Measurements from ENCODE around the gene ZBED3.
A peak's percentile ranks its signal among the peaks of the same experiment; 100 is the strongest.

The ZBED3 gene

DNA sequence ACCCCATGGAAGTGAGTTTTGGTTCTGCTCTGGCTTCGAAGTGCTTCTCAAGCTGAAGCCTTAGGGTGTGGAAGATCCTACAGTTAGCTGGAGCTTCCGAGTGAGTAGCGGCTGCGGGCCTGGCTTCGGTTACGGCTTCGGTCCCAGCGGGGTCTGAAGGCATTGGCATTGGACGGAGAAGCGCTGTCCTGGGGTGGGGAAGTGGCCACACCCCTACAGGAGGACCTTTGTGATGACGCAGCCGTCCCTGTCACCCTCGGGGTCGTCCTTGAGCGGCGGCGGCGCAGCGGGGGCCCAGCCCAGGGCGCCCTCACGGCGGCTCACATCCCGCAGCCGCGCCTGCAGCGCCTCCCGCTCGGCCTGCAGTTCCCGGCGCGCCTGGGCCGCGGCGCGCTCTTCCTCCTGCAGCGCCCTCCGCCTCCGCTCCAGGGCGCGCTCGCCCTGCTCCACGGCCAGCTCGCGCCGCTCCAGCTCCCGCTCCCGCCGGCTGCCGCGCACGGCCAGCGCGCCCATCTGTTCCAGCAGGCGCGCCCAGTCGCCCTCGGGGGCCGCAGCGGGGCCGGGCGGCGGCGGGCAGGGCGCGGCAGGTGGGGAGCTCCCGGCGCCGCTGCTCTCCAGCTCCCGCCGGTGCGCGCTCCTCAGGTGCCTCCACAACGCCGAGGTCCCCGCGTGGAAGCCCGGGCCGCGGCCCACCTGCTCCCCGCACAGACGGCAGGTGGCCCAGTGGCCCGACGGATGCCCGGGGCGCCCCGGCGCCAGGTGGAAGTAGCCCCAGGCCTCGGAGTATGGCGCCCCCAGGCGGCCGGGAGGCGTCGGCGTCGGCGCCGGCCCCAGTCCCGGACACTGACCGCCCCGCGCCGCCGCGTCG, 9.9 kb downstream of the ZBED3 start:
- DNase-seq: peak; percentile 23

DNA sequence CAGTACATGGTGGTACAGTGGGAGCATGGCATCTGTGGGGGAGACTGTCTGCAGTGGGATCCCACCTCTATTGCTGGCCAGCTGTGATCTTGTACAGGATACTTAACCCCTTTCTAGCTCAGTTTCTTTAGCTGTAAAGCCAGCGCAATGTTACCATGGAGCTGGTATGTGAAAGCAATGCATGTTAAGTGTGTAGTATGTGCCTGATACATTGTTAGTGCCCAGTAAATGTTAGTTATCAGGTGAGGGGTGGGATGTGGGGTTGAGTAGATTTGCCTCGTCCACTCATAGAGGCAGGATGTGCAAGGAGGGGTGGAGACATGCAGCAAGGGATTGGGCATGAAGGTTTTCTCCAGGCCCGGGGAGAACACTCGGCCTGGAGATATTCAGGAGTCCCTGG, 12.3 kb downstream of the ZBED3 start:
- no peak for DNase-seq

DNA sequence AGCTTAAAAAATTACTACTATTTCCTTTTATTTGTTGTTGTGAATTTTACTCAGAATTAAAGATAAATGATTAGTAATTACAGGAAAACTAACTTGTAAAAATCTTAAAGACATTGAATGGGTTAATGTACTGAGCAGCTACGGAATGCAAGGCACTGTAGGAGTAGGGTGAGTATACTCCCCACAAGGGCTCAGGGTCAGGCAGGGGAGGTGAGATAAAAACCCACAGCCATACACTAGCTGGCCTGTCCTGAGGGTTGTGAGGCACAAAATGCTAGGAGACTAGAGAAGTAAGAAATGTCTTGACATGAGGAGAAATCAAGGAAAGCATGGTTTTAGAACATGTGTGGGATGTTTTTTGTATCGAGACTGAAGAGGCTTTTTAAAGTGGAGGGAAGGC, 13.4 kb downstream of the ZBED3 start:
- DNase-seq: no peak

DNA sequence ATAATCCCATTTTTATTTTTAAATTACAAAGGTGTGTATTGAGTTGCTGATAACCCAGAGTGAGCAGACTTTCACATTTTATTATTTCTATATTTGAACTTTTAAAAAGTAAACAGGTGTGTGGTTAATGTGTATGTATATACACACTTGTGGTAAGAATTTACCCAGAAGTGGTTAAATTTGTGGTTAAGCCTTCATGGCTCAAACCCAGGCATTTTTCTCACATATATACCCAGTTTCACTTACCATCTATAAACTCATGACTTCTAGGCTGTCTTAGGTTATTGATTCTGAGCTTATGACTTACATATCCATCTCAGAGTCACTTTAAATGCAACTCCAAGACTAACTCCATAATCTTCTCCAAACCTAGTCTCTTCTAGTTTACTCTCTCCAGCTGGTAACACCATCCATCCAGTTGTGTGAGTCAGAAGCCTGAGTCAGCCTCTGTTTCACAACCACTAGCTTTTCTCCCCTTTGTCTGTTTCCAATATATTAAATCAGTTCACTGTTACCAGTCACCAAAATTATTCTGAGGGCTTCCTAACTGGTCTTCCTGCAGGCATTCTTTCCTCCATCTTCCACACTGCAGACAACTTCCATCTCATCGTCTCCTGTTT, 20.2 kb downstream of the ZBED3 start:
- no peak for DNase-seq

DNA sequence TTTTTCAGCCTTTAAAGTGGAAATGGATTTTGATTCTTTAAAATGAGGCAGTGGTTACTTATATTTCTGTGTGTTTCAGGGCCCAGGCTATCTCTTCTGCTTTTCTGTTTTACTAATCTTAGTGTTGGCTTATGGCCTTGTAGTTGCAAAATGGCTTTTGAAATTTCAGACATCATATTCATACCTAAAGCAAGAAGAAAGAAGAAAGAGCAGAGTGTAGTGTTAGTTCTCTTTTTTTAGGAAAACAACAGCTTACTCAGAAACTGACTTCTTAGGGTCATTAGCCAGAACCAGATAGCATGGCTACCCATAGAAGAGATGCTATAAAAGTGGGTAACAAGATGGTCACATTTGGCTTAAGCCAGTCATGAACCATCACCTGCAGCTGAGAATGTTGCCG, 20.9 kb downstream of the ZBED3 start:
- no peak for DNase-seq

DNA sequence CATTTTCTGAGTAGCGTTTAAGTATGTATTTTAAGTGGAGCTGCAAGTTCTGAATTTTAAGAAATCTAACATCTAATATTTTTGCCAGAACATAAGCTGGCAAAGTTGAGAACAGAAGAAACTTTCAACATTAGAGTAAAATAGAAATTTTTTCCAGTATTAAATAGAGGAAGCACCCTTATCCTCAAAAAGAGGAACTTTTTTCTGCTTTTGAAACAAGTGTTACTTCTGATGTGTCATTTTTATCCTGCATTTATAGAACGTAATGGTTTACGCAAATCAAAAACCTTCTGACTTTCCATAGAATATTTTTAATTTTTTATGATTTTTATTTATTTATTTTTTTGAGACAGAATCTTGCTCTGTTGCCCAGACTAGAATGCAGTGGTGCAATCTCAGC, 21.8 kb downstream of the ZBED3 start:
- DNase-seq: no peak

DNA sequence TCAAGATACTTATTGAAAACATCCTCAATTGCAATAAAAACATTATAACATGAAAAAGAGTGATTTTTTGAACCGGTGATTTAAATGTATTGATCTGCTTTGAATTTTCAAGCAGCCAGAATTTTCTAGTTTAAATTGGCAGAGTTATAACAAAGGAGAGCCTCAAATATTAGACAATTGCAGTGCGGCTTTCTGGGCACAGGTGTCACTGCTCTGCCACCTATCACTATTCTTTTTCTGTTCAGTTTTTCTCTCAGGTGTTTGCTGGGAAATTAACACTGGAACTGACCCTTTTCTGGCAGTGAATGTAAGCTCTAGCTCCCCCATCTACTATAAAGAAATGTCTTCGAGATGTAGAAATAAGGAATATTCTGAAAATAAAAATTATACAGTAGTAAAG, 23.0 kb downstream of the ZBED3 start:
- no peak for DNase-seq

DNA sequence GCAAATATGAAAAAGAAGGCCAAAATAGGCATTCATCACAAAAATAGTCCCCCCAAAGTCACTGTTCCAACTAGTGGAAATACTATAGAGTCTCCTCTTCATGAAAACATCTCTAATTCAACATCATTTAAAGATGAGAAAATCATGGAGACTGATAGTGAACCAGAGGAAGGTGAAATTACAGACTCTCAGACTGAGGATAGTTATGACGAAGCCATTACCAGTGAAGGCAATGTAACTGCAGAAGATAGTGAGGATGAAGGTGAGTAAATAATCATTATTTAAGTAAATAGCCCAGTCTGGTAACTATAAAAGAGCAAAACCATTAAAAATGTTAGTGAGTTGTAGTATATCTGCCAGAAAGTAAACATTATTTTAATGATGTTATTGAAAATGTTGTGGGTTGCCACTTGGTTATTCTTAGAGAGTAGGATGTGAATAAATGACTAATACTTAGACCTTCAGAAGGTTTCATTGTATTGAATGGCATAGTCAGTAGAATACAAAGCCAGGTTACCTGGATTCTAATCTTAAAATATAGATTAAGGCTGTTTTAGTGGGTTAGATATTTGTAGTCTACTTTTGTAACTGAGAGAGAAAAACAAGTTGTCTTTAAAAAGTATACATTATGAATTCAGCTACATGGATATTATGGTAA, 40.5 kb downstream of the ZBED3 start:
- no peak for DNase-seq

DNA sequence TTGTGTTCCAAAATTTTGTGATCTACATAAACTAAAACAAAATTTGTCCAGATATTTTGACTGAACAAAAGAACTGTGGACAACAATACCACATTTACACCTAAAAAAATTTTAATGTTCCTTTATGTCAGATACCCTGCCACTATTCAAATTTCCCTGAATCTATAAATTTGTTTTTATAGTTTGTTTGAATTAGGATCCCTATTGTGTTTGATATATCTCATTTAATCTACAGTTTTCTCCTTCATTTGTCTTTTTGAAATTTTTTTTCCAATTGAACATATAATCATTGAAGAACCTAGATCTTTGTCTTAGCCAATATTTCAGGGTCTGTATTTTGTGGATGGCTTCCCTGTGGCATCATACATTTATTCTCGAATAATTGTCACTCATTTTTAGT, 51.1 kb downstream of the ZBED3 start:
- DNase-seq: no peak

DNA sequence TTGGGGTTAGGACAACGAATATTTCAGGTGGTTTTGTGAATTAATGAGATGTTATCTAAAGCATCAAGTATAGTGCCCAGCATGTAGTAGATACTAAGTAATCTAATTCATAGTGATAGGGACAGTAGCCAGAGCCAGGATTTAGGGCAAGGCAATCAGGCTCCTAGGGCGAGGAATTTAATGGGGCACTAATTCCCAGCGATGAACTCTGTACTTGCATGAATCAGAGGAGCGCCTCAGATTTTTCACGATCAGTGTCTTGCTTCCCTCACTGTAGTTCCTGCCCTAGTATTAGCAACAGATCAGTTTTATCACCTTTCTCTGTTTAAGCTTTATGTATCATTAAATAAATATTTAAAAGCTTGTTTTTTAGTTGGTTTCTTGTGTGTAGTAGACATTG, 53.7 kb downstream of the ZBED3 start:
- DNase-seq: no peak

DNA sequence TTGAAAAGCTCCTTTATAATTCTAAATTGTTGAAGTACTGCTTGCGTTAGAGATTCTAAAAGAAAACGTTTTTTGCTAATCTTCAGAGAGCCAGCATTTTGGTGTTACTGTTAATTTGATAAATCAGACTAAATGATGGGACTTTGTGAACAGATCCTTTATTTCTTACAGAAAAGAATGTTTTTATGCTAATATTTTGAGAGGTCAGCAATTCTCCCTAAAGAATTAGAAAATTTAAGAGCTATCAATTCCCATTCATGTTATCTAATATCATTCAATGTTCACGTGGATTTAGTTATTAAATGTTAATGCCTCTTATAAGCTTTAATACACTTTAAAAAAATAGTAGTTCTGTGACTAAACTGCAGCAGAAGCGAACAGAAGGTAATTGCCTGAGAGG, 54.5 kb downstream of the ZBED3 start:
- DNase-seq: no peak

DNA sequence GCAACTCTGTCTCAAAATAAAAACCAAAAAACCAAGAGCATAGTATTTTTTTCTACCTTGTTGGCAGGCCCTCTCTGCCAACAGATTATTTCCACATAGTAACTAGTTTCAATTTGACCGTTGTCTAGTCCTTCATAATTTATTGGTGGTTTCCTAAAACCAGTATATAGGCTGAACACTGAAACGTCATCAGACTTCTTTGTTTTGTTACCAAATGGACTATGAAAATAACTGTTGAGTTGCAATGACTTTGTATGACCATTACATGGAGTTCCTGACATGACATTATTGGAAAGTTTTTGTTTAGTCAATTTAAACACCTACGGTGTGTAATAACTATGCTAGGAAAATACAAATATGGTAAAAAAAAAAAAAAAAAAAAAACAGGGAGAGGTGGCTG, 55.2 kb downstream of the ZBED3 start:
- DNase-seq: no peak

DNA sequence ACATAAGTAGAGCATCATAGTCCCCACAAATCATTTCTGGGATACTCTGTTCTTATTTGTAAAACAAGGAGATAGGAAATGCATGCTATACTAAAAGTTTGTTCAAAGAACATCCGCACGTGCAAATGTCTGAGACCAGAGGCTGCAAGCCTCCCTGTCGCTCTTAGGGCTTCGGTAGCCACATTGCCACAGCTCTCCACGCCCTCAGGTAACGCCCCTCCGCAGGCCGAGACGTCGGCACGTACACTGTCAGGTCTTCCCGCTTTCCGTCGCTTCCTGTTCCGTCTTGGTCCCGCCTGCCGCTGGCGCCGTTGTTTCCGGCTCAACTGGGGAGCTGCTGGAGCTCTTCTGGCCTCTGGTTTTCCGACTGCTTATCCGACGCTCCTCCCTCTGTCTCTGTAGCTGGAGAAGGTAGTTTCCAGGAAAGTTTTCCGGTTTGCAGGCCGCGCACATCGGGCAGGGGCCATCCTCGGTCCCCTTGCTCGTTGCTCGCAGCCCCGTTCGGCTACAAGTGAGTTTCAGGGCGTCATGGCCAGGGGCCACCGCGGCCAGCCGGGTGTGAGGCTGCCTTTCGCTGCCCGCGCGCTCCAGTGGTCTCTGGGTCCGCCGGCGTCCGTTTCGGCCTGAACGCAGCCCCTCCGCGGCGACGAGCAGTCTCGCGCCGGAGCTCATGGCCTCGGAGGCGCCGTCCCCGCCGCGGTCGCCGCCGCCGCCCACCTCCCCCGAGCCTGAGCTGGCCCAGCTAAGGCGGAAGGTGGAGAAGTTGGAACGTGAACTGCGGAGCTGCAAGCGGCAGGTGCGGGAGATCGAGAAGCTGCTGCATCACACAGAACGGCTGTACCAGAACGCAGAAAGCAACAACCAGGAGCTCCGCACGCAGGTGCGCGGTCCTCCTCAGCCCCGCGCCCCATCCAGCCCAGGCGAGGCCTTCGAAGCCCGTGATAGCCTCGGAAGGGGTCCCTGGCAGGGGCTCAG, 56.7 kb downstream of the ZBED3 start, which contains the start of gene AGGF1:
Gene AGGF1, plus strand, starts transcription at position 308 of the 975 bp plus-strand sequence. Its CDS starts 363 bp downstream, at position 671.
- DNase-seq: peak; percentile 78

DNA sequence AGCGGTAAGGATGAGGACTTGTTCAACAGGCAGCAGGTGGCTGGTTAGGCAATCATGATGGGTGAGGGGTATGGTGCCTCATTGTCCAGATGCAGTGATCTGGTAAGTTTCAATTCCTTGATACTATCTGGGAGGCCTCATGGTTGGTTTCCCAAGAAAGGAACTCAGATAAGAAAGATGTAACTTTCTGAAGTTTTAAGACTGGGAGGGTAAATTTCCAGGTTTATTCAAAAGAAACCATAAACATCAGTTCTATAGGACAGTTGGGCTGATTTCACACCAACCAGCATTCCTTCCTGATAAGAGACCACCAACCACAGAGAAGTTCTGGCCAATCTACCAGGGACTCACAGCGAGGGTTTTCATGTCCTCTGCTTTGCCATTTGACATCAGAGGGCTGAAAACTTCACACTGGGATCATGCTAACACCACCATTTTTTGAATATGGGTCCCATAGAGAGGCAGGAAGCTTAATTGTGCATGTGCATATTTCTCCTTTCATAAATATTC, 57.7 kb downstream of the ZBED3 start:
- no peak for DNase-seq

DNA sequence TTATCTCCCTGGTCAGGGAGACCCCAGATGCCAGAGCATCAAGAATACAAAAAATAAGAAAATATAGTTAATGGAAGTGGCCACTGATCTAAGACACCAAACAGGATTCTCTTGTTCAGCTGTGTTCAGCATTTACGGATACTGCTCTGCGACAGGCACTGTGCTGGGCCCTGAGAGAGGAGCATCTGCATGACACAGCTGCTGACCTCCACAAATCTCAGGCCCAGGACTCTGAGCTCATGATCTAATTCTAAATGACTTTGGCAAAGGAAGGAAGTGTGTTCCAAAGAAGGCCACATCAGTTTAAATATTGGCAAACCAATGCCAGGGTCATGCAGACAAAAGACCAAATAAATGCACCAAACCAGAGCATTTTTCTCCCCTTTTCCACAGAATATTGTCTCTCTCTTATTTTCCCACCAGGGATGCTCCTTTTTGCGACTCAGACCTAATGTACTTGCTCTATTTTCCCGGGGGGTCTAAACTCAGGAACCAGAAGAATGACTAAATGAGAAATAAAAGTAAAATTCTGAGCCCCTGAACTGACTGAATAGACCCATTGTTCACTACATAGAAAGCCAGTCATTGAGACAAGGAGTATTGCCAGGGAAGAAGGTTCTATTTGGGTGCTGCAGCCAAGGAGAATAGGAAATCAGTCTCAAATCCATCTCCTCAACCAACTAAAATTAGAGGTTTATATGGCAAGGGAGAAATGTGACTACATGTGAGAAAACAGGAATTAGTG, 58.3 kb downstream of the ZBED3 start:
- no peak for DNase-seq

DNA sequence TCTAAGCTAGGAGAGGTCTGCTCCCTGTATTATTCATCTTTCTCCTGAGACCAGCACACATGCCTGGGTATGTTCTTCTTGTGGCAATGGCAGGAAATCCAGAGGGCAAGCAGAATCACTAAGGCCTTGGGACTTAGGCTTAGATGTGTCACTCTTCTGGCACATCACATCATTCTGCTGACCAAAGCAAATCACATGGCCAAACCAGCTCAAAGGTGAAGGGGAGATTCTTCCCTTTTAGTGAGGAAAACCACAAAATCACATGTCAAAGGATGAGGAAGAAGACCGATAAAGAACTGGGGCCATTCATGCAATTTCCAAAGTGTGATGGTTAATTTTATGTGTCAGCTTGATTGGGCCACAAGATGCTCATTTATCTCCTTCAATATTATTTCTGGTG, 62.6 kb downstream of the ZBED3 start:
- no peak for DNase-seq

DNA sequence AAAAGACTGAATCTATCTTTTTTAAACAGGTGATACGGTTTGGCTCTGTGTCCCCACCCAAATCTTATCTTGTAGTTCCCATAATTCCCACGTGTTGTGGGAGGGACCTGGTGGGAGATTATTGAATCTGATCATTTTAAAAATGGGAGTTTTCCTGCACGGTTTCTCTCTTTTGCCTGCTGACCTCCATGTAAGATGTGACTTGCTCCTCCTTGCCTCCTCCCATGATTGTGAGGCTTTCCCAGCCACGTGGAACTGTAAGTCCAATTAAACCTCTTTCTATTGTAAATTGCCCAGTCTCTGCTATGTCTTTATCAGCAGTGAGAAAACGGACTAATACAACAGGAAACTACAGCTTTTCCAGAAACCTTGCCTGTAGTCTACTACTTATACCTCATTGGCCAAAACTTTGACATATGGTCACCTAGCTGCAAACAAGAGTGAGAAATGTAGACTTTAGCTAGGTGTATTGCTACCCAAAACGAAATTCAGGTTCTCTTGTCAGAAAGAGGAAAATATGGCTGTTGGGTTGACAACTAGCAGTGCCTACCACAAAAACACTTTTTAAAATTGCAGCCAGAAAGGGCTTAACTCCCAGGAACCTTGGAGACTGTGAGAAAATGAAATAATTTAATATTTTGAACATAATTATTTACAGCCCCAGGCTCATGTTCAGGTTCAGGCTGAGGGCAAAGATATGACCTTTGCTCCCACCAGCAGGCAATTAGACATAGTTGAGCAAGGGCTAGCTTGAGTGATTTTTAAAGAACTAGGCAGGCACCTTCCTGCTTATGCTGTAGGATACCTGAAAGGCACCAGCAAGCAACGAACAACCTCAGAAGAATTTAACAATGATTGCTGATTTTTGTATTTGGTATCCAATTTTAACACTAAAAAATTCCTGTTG, 64.3 kb downstream of the ZBED3 start:
- DNase-seq: no peak
